NCI-H2227 (cell line): ENCODE results near the gene CCDC174.

Experiments used
- DNase-seq: peaks from one replicate; lab custom pipeline; 2025; ENCODE audit not compliant: unreplicated experiment; lab: John Stamatoyannopoulos, UW

CCDC174 gene

DNA sequence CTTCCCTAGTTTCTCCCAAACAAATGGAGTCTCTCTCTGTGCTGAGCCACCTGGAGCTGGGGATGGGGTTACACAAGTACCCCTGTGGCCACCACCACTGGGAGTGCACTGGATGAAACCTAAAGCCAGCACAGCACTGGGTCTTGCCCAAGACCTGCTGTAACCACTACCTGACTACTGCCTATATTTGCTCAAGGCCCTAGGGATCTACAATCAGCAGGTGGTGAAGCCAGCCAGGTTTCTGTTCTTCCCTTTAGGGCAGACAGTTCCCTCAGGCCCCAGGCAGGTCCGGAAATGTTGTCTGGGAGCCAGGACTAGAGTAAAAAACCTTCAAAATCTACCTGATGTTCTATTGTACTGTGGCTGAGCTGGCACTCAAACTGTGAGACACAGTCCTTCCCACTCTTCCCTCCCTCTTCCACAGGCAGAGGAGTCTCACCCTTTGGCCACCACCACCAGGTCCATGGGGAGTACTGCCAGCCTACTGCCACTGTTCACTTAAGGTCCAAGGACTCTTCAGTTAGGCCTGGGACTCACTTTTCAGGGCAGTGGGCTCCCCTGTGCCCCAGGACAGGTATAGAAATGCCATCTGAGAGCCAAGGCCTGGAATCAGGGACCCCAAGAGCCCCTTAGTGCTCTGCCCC lies 47.2 kb downstream of the CCDC174 start:
- no peak for DNase-seq

DNA sequence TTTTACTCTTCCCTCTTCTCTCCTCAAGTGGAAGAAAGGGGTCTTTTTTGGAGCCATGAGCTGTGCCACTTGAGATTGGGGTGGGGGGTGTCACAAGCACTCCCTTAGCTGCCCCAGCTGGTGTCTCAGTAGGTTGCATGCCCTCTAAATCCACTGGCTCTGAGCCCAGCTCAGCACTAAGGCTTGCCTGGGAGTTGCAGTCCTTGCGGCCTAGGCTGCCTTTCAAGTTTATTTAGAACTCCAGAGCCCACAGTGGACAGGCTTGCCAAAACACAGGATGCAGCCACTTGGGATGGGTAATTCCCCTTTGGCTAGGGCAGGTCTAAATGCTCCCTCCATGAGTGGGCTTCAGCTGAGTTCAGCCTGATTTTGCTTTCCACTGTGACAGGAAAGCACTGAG lies 48.1 kb downstream of the CCDC174 start:
- DNase-seq = no peak

DNA sequence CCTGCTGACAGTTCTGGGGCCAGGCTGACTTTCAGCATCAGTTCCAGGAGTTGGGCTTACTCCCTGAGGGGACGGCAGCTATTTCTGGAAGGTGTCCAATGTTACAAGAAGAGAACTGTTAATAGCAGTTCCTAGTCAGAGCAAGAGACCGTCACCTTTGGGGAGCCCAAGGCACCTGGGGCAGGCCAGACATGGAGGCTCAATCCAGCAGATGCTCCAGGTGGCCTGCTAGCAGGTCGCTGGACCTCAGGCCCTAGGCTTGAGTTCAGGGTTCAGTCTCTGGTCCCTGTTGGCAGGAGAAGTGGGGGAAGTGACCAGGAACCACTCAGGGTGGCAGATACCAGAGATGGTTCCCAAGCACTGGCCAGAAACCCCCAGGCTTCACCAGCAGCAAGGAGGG lies 49.3 kb downstream of the CCDC174 start:
- DNase-seq = no peak

DNA sequence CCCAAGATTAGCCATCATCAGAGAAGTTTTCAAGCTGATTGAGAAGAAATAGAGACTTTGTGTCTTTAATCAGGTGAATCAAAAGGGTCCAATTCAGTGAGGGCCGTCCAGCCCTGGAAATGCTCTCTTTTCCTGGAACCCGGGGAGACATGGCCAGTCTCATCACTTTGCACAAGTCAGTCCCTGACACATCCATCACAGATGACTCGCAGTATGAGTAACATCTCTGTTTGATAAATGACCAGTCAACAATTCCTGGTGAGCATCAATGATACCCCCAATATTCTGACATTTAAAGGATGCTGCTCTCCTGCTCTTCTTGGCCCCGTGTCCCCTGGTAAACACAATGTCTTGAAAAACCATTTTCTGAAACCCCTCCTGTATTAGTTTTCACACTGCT lies 50.1 kb downstream of the CCDC174 start:
- no peak for DNase-seq

DNA sequence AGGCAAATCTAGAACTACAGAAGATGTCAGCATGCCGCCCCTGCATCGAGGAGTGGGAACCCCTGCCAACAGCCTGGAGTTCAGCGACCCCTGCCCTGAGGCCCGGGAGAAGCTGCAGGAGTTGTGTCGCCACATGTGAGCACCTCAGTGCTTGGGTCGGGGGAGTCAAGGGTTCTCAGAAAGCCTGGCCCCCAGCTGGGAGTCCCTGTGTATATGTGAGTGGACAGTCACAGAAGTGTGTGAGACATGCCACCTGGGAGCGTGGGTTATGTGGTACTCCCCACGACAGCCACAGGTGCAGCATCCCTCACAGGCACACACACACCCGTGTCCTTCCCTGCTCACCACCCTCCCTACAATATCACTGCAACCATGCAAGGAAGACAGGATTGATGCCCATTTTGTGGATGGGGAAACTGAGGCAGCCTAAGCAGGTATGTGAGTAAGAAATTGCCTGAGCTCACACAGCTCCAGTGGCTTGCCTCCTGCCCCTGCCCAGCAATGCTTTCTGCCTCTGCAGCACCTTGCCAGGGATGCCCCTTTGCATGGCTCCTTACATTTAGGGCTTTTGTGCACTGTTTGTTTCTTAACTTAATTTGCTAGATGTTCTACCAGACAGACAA lies 51.7 kb downstream of the CCDC174 start:
- no peak for DNase-seq

DNA sequence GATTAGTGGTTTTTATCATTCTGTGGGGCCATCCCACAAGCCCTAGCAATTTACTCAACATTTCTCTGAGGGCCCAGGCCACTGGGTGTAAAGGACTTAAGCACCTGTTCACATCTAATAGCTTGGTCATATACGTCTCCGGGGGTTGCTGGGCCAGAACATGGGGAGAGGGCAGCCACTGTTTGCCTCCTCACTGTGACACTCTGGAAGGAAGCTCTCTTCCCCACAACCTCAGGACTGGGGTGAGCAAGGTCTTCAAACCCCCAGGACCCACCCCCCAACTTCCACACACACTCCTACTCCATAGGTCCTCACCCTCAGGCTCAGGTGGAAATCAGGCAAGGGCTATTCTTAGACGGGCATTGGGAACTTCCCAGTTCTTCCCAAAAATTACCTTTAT lies 52.2 kb downstream of the CCDC174 start:
- DNase-seq = no peak

DNA sequence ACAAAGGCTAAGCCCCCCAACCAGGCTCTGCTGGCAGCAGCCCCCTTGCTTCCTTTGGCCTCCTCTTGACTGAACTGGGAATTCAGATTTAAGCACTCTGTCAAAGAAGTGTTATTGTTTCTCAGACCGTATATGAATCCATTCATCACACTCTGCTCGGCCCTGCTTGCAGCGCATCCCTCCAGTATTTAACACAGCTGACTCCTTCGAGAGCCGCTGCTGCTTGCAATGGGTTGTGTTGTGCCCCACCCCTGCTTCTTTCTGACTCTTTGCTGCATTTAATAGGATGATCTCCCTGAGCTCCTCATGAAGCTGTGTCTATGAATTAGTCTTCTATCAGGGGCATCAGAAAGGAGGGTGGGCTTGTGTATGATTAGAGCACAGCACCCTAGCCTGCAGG lies 54.5 kb downstream of the CCDC174 start:
- DNase-seq = peak; percentile 15

DNA sequence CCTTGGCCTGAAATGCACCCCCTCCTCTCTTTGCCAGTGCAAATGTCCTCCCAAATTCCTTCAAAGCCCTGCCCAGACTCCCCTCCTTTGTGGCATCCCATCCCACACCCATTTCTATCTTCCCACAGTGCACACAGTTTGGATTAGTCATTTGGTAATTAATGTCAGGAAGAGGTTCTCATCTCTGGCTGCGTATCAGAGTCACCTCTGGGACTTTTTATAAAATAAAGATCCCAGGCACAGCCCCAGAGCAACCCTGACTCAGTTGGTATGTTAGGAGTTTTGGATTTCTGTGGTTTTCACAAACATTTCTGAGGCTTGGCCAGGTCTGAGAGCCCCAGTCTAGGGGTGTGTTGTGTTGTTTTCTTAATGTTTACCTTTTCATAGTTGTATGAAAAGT lies 65.0 kb downstream of the CCDC174 start:
- no peak for DNase-seq

DNA sequence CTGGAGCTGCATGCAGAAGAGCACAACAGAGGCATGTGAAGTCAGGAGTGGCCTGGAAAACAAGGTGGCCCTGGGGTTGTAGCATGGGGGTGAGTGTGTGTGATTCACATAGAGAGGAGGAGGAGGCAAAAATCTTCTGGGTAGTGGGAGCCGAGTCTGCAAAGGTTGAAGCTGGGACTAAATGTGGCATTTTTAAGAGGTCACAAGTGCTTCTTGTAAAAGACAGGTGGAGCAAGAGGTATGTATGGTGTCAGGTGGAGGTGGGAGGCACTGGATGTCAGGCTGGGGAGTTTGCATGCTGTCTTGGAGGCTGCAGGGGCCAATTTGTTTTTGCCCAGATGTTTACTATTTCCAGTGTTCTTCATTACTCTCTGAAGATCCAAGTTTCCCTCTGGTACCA lies 65.7 kb downstream of the CCDC174 start:
- DNase-seq = no peak

DNA sequence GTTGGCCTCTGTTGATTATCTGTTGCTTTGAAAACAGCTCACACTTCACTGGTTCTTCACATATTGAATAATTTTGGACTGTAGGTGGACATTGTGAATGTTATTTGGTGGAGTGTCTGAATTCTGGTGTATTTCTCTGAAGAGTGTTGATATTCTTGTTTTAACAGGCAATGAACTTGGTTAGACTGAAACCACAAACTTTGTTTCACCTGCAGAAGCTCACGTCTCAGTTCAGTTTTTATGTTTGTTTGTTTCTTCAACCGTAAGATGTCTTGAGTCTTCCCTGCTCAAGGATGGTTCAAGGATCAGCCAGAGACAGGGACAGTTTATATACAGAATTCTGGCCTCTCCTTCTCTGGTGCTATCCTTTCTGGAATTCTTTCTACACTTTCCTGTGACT lies 67.0 kb downstream of the CCDC174 start:
- no peak for DNase-seq

DNA sequence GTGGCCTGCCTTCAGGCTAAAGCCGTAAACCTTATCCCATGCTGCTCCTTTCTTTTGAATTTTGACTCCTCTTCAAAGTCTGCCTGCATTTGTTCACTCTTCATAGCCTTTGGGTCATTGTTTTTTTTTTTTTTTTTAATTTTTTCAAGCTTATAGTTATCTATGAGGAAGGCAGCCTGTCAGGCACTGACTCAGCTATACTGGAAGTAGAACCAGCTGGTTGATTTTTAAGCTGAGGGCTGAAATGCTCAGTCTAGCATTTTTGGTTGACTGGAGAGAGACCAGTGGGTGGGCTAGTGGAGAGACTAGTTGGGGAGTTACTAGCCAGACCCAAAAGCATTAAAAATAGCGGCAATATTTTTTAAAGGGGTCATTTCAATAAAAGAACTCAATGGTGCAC lies 67.4 kb downstream of the CCDC174 start:
- DNase-seq = no peak

DNA sequence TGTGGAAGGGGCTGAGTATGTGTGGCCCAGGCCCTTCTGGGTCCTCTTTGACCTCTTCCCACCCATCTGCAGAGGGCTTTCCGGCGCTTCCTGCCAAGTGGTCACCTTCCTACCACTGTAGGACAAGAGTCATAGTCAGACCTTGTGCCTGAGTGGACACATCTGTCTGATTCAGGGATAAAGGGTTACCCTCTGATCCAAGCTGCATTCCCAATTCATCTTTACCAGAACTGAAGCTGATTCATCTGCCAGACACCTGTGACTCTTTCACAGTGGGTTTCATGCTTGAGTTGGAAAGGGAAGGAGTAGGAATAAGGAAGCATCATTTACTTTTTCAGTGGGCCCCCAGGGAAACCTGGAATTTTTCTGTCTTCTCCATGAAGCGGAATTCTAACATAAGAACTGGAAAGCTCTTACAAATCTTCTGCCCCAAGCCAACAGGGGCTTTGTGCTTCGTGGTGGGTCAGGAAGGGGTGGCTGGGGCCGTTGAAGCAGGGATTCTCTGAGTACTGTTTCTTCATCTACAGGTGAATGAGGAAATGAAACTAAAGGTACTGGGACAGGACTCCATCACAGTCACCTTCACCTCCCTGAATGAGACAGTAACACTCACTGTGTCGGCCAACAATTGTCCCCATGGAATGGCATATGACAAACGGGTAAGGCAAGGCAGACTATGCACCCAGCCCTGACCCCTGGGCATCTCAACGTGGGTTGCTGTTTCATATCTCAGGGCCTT lies 69.7 kb downstream of the CCDC174 start:
- no peak for DNase-seq
